Stimulated activated CD4-positive, alpha-beta T cell treated with anti-CD3 and anti-CD28 coated beads, Interleukin-1b, Interleukin-23, amount 100 ng/mL, for 4 hours (primary cell): Measurements from ENCODE around the gene SLC22A23.

Source experiments
- DNase-seq, 2 donors: peaks; one replicate each; pipeline ENCODE4 v3.0.0-alpha.2; 2020; ENCODE audit warnings: low read depth in 2 of 2

Gene SLC22A23

GRCh38 chr6:3456898-3457709 is at the start of gene SLC22A23:
TSS of gene SLC22A23 (minus strand) at chr6:3457050. CDS start at chr6:3456559, 491 bp downstream.
- DNase-seq, result peak; percentile 62 to 77

- DNase-seq, result no peak
Measured at GRCh38 chr6:3506200-3506599, 49.4 kb upstream of the SLC22A23 start.

GRCh38 chr6:3504938-3505805 is 48.3 kb upstream of the SLC22A23 start:
- DNase-seq, result no peak

- no peak for DNase-seq
Measured at GRCh38 chr6:3504354-3504753, 47.5 kb upstream of the SLC22A23 start.

- DNase-seq, result no peak
Measured at GRCh38 chr6:3501826-3502500, 45.1 kb upstream of the SLC22A23 start.

- no peak for DNase-seq
Measured at GRCh38 chr6:3500262-3501014, 43.6 kb upstream of the SLC22A23 start.

- no peak for DNase-seq
Measured at GRCh38 chr6:3499603-3500002, 42.8 kb upstream of the SLC22A23 start.

GRCh38 chr6:3496395-3496794 is 39.5 kb upstream of the SLC22A23 start:
- DNase-seq, result no peak

- DNase-seq, result no peak
Measured at GRCh38 chr6:3494391-3495100, 37.7 kb upstream of the SLC22A23 start.

- no peak for DNase-seq
Measured at GRCh38 chr6:3490625-3490980, 33.8 kb upstream of the SLC22A23 start.

- DNase-seq, result no peak
Measured at GRCh38 chr6:3489961-3490624, 33.2 kb upstream of the SLC22A23 start.

GRCh38 chr6:3489027-3489757 is 32.3 kb upstream of the SLC22A23 start:
- no peak for DNase-seq

- DNase-seq, result no peak
Measured at GRCh38 chr6:3484946-3485345, 28.1 kb upstream of the SLC22A23 start.

GRCh38 chr6:3484192-3484591 is 27.3 kb upstream of the SLC22A23 start:
- no peak for DNase-seq

GRCh38 chr6:3483675-3484074 is 26.8 kb upstream of the SLC22A23 start:
- DNase-seq, result no peak

- no peak for DNase-seq
Measured at GRCh38 chr6:3482869-3483268, 26.0 kb upstream of the SLC22A23 start.

- DNase-seq, result no peak
Measured at GRCh38 chr6:3481640-3482039, 24.8 kb upstream of the SLC22A23 start.

- no peak for DNase-seq
Measured at GRCh38 chr6:3480009-3480408, 23.2 kb upstream of the SLC22A23 start.

- no peak for DNase-seq
Measured at GRCh38 chr6:3473773-3474172, 16.9 kb upstream of the SLC22A23 start.

GRCh38 chr6:3471711-3472110 is 14.9 kb upstream of the SLC22A23 start:
- DNase-seq, result no peak
